ENCODE data around the gene FGF5. TPM values are rescaled to one million over a fixed set of nuclear protein-coding genes. Genes with fewer than 3 reads are reported as not detected.

Gene FGF5
- total and polyA plus RNA-seq, 2 of the 13 experiments (the other 11 are each of a cell fraction or from before 2014, with no cell fraction given) = not detected

DNA sequence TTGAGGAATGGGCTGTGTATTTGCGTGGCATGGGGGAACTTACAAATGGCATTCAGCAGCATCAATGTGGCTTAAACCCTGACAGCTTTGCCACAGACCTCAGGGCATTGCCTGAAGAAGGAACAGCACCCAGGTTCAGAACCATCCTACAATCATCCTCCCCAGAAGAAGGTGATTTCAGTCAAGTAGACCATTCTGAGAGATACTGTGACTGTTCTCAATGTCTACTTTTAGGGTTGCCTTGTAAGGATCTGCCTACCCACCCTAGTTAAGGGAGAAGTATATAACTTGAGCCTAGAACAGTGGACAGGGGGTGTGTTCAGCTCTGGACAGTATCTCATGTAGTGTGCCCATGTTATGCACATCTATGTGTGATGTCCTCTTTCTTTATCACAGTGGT is 1.6 kb upstream of the FGF5 start (continued):
- TF ChIP-seq, protein P1, sequence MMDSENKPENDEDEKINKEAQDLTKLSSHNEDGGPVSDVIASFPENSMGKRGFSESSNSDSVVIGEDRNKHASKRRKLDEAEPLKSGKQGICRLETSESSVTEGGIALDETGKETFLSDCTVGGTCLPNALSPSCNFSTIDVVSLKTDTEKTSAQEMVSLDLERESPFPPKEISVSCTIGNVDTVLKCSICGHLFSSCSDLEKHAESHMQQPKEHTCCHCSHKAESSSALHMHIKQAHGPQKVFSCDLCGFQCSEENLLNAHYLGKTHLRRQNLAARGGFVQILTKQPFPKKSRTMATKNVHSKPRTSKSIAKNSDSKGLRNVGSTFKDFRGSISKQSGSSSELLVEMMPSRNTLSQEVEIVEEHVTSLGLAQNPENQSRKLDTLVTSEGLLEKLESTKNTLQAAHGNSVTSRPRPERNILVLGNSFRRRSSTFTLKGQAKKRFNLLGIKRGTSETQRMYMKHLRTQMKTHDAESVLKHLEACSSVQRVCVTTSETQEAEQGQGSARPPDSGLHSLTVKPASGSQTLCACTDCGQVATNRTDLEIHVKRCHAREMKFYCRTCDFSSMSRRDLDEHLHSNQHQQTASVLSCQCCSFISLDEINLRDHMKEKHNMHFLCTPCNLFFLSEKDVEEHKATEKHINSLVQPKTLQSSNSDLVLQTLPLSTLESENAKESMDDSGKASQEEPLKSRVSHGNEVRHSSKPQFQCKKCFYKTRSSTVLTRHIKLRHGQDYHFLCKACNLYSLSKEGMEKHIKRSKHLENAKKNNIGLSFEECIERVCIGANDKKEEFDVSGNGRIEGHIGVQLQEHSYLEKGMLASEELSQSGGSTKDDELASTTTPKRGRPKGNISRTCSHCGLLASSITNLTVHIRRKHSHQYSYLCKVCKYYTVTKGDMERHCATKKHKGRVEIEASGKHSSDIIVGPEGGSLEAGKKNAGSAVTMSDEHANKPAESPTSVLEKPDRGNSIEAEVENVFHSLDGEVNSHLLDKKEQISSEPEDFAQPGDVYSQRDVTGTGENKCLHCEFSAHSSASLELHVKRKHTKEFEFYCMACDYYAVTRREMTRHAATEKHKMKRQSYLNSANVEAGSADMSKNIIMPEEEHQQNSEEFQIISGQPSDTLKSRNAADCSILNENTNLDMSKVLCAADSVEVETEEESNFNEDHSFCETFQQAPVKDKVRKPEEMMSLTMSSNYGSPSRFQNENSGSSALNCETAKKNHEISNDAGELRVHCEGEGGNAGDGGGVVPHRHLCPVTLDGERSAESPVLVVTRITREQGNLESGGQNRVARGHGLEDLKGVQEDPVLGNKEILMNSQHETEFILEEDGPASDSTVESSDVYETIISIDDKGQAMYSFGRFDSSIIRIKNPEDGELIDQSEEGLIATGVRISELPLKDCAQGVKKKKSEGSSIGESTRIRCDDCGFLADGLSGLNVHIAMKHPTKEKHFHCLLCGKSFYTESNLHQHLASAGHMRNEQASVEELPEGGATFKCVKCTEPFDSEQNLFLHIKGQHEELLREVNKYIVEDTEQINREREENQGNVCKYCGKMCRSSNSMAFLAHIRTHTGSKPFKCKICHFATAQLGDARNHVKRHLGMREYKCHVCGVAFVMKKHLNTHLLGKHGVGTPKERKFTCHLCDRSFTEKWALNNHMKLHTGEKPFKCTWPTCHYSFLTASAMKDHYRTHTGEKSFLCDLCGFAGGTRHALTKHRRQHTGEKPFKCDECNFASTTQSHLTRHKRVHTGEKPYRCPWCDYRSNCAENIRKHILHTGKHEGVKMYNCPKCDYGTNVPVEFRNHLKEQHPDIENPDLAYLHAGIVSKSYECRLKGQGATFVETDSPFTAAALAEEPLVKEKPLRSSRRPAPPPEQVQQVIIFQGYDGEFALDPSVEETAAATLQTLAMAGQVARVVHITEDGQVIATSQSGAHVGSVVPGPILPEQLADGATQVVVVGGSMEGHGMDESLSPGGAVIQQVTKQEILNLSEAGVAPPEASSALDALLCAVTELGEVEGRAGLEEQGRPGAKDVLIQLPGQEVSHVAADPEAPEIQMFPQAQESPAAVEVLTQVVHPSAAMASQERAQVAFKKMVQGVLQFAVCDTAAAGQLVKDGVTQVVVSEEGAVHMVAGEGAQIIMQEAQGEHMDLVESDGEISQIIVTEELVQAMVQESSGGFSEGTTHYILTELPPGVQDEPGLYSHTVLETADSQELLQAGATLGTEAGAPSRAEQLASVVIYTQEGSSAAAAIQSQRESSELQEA (CRISPR knock-in tag; IDR thresholded peaks at IDR 0.05; ENCODE audit: not compliant biosample characterization) = no peak
- TF ChIP-seq ZNF782 (CRISPR knock-in tag; IDR thresholded peaks at IDR 0.05; ENCODE audit: borderline replicate concordance) (no peak), CENPX (CRISPR knock-in tag; IDR thresholded peaks at IDR 0.05) (no peak)

DNA sequence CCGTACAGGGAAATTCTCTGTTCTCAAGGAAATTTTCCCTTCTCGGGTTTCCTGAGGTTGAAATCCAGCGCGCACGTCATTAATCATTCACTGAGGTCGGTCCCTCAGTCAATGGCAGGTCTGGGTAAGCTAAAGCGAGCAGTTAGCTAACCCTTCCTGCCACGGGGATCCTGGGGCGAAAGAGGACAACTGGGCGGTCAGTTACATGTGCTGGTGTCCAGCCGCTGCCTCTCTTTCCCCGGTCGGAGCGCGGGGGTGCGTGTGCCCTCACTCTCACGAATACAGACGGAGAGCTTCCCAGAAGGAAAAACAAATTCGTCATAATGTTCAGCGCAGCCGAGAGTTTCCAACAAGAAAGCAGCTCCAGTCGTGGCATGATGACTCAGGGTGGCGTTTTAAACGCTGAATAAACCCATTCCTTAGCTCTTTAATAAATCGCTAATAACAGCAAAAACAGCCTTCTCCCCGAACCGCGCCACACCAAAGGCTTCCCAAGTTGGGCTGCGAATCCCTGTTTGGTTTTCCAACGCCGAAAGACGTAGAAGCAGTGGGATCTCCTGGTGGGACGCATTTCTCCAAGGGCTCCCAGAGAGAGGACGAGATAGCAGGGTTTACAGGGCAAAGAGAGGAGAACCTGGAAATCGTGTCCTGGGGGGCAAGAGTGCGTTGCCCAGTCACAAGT is 752 bp upstream of the FGF5 start:
- H3K9ac ChIP-seq (ENCODE audit: insufficient read depth, low read depth, low read length) = no peak overlapping the region
- H4K20me1 ChIP-seq (ENCODE audit: insufficient read depth, low read length) = no peaks in the 10 kb centered on the region
- H3K27me3 ChIP-seq (ENCODE audit: control insufficient read depth in 1 of 2, insufficient read depth in 2 of 2, low read length in 2 of 2) = peaks cover 2 to 40% of the 10 kb centered on the region in 2 experiments; a peak in 4 of 5 replicates
- no peak overlapping the region; the same call in 1 of the 2 replicates for H3K4me2 ChIP-seq (ENCODE audit: low read depth, low read length)
- intact Hi-C loops (cut with micrococcal nuclease; ENCODE audit: unreplicated experiment) (no loop called here), in situ Hi-C loops (cut with HindIII; ENCODE audit: extremely low pct_ligation_motif_present, low pct_unique_long_range_greater_than_20kb) (no loop called here)
- TF ChIP-seq EZH2 (conservative IDR thresholded peaks at IDR 0.05; ENCODE audit: low read depth, low read length) = 0 out of 2 replicates have a peak, but pooled peaks have one; percentile 20
- no peak for TF ChIP-seq ZZZ3 (CRISPR knock-in tag; IDR thresholded peaks at IDR 0.05; ENCODE audit: borderline replicate concordance)
- H3K4me3 ChIP-seq (replicated peaks in 1 of 3; ENCODE audit: insufficient read depth in 1 of 3, low read depth in 2 of 3, low read length in 3 of 3) = peak overlapping the region in 1 of 3 experiments; percentile 33; a peak in 1 of 6 replicates
- BruUV-seq (replicated peaks) = no TSS peak
- H2AFZ ChIP-seq (ENCODE audit: low read length) = no peak overlapping the region
- no peaks in the 10 kb centered on the region for H3K9me3 ChIP-seq (ENCODE audit: low read length)
- CTCF ChIA-PET (ENCODE audit: low intra/inter-chr PET ratio, low total read pairs) = no interaction called here
- WGBS (ENCODE audit: low lambda C conversion rate) = 18% methylated on average over 25 of the region's 36 CpGs
- FAIRE-seq (no peak), DNase-seq (ENCODE audit: low spot score) (no peak), ATAC-seq (peak; percentile 62; the same call in 2 of the 3 replicates)
- no peaks in the 10 kb centered on the region for H3K79me2 ChIP-seq (ENCODE audit: insufficient read depth, low read length)
- H3K27ac ChIP-seq (ENCODE audit: extremely low read length, insufficient read depth, low read length) = no peak overlapping the region
- no peaks in the 10 kb centered on the region for H3K36me3 ChIP-seq (replicated peaks in 1 of 2; ENCODE audit: control insufficient read depth in 1 of 2, insufficient read depth in 2 of 2, low read length in 2 of 2)
- POLR2A ChIA-PET = no interaction called here
- H3K4me1 ChIP-seq (ENCODE audit: insufficient read depth, low read length) = no peaks in the 10 kb centered on the region
